COLO668 (cell line): ENCODE measurements around the gene HMCN2.
A peak's percentile ranks its signal among the peaks of the same experiment; 100 is the strongest.

Experiments
- DNase-seq: peaks from one replicate; lab custom pipeline; 2025; ENCODE audit not compliant: unreplicated experiment; lab: John Stamatoyannopoulos, UW

Gene HMCN2

GRCh38 chr9:130409246-130409645 lies 143.7 kb downstream of the HMCN2 start:
- DNase-seq, result no peak

- no peak for DNase-seq
These were observed 144.9 kb downstream of the HMCN2 start for GRCh38 chr9:130410443-130410842.

GRCh38 chr9:130411566-130411915 lies 146.0 kb downstream of the HMCN2 start:
- no peak for DNase-seq

GRCh38 chr9:130414081-130414731 lies 148.6 kb downstream of the HMCN2 start:
- DNase-seq, result no peak

- no peak for DNase-seq
These were observed 149.6 kb downstream of the HMCN2 start for GRCh38 chr9:130414910-130415746.

- DNase-seq, result no peak
These were observed 152.0 kb downstream of the HMCN2 start for GRCh38 chr9:130417602-130418001.

GRCh38 chr9:130418776-130419175 lies 153.2 kb downstream of the HMCN2 start:
- no peak for DNase-seq

- DNase-seq, result no peak
These were observed 154.0 kb downstream of the HMCN2 start for GRCh38 chr9:130419521-130420035.

- DNase-seq, result no peak
These were observed 155.7 kb downstream of the HMCN2 start for GRCh38 chr9:130421154-130421801.

GRCh38 chr9:130421802-130422276 lies 156.3 kb downstream of the HMCN2 start:
- peak; percentile 30 for DNase-seq

- no peak for DNase-seq
These were observed 157.0 kb downstream of the HMCN2 start for GRCh38 chr9:130422546-130422945.

- DNase-seq, result no peak
These were observed 157.7 kb downstream of the HMCN2 start for GRCh38 chr9:130423272-130423671.

- no peak for DNase-seq
These were observed 159.3 kb downstream of the HMCN2 start for GRCh38 chr9:130424595-130425454.

GRCh38 chr9:130425741-130426466 lies 160.3 kb downstream of the HMCN2 start:
- DNase-seq, result no peak

- no peak for DNase-seq
These were observed 160.9 kb downstream of the HMCN2 start for GRCh38 chr9:130426467-130426773.

GRCh38 chr9:130426883-130427282 lies 161.3 kb downstream of the HMCN2 start:
- DNase-seq, result no peak

GRCh38 chr9:130427326-130427725 lies 161.8 kb downstream of the HMCN2 start:
- DNase-seq, result no peak

GRCh38 chr9:130428086-130428665 lies 162.6 kb downstream of the HMCN2 start:
- DNase-seq, result no peak

GRCh38 chr9:130429381-130429780 lies 163.8 kb downstream of the HMCN2 start:
- no peak for DNase-seq

GRCh38 chr9:130429831-130430230 lies 164.3 kb downstream of the HMCN2 start:
- no peak for DNase-seq
